GM12878 (cell line): ENCODE results near the gene GRIN2C. TPM values are rescaled to one million over a fixed set of nuclear protein-coding genes. Genes with fewer than 3 reads are reported as not detected.

Source experiments
- ATAC-seq: fragments of 200-7000 bp; cut with Tn5 transposase; 3 replicates; pipeline ENCODE4 v1.9.1; 2020; ENCODE audit warnings: mild to moderate bottlenecking, moderate library complexity
- BruUV-seq: library from RNA; stranded (reverse); fragments of 400-500 nt; replicated peaks from 2 replicates; lab custom pipeline; 2021; lab: Mats Ljungman, UMichigan
- CTCF ChIA-PET: fragments of 300-600 bp; sonication (Branson Sonifier 250); formaldehyde crosslinking; extraction: SDS; loops from one replicate; lab custom pipeline; 2021; ENCODE audit warnings: inconsistent platforms; lab: Yijun Ruan, JAX
- POLR2A ChIA-PET: fragments of 350-600 bp; formaldehyde crosslinking; extraction: SDS; loops from one replicate; lab custom pipeline; 2021; ENCODE audit warnings: inconsistent platforms; lab: Charles Lee
- RAD21 ChIA-PET: fragments of 300-600 bp; sonication (Branson Sonifier 250); formaldehyde crosslinking; loops from one replicate; lab custom pipeline; 2023; ENCODE audit warnings: antibody characterized with exemption; ENCODE audit not compliant: unreplicated experiment; lab: Charles Lee
- SMC1A ChIA-PET: fragments of 300-600 bp; sonication (Branson Sonifier 250); formaldehyde crosslinking; loops from one replicate; lab custom pipeline; 2023; ENCODE audit not compliant: unreplicated experiment, uncharacterized antibody; lab: Charles Lee
- DNase-seq: peaks from one replicate; pipeline ENCODE4 v3.0.0-alpha.2; 2011; ENCODE audit warnings: low read depth, low spot score
- FAIRE-seq: peaks from 3 replicates; lab custom pipeline; 2011; peaks lifted over from hg19 to GRCh38; lab: Jason Lieb, UNC
- H2AFZ ChIP-seq: 2 replicates; pipeline ENCODE4 v1.6.0; 2011; ENCODE audit warnings: low read depth, low read length, control low read depth; ENCODE audit not compliant: control insufficient read depth
- H3K27ac ChIP-seq: 2 replicates; pipeline ENCODE4 v1.5.1; 2011; ENCODE audit warnings: control low read depth; ENCODE audit not compliant: control insufficient read depth, insufficient read depth
- H3K27me3 ChIP-seq, 2 experiments: replicated peaks in 1 of 2; 2 replicates each; pipeline versions ENCODE4 v1.6.0 to v1.6.1; 2011; ENCODE audit warnings: low read length in 1 of 2; ENCODE audit not compliant: control insufficient read depth in 2 of 2, insufficient read depth in 2 of 2
- H3K36me3 ChIP-seq, 2 experiments: 2 replicates each; pipeline ENCODE4 v1.5.1; 2011; ENCODE audit warnings: low read length in 1 of 2; ENCODE audit not compliant: control insufficient read depth in 2 of 2, insufficient read depth in 2 of 2
- H3K4me1 ChIP-seq: 2 replicates; pipeline ENCODE4 v1.6.1; 2011; ENCODE audit warnings: mild to moderate bottlenecking, low read length, moderate library complexity, mixed read lengths; ENCODE audit not compliant: control insufficient read depth, insufficient read depth
- H3K4me2 ChIP-seq: 2 replicates; pipeline ENCODE4 v1.6.0; 2011; ENCODE audit warnings: control low read depth; ENCODE audit not compliant: control insufficient read depth, insufficient read depth
- H3K4me3 ChIP-seq: fragments of 200-600 bp; sonication (generic); 2 replicates; pipeline ENCODE4 v1.5.1; 2016
- H3K79me2 ChIP-seq: 2 replicates; pipeline ENCODE4 v1.6.0; 2011; ENCODE audit warnings: low read length; ENCODE audit not compliant: control insufficient read depth, insufficient read depth
- H3K9ac ChIP-seq: 2 replicates; pipeline ENCODE4 v1.8.0; 2011; ENCODE audit warnings: low read length, control low read depth, mixed read lengths; ENCODE audit not compliant: control insufficient read depth, insufficient read depth
- H3K9me3 ChIP-seq: replicated peaks from 3 replicates; pipeline ENCODE4 v1.5.1; 2011; ENCODE audit warnings: mild to moderate bottlenecking, low read length; ENCODE audit not compliant: control insufficient read depth, insufficient read depth
- H4K20me1 ChIP-seq: 2 replicates; pipeline ENCODE4 v1.6.0; 2011; ENCODE audit not compliant: control insufficient read depth, insufficient read depth
- BHLHE40 ChIP-seq, 2 experiments: fragments of 450-650 bp in 1 of 2; IDR thresholded peaks; 2 replicates each; pipeline ENCODE4 v1.6.1; 2011 to 2017; ENCODE audit warnings: low read depth in 2 of 2, borderline replicate concordance in 1 of 2, improper control_type of control experiment in 1 of 2, low read length in 1 of 2, mild to moderate bottlenecking in 1 of 2
- CEBPB ChIP-seq, 2 experiments: fragments of 150-350 bp in 1 of 2; IDR thresholded peaks; 2 replicates each; pipeline ENCODE4 v1.6.1; 2012 to 2014; ENCODE audit warnings: low read depth in 2 of 2, low read length in 2 of 2, borderline replicate concordance in 1 of 2, inconsistent platforms in 1 of 2
- FOS ChIP-seq: IDR thresholded peaks from 3 replicates; pipeline ENCODE4 v1.6.1; 2011; ENCODE audit warnings: borderline replicate concordance; ENCODE audit not compliant: insufficient read length; ENCODE audit errors: extremely low read depth
- LARP7 ChIP-seq: fragments of 450-650 bp; IDR thresholded peaks from 2 replicates; pipeline ENCODE4 v1.6.1; 2017; ENCODE audit warnings: mild to moderate bottlenecking
- NFYA ChIP-seq: IDR thresholded peaks from 2 replicates; pipeline ENCODE4 v1.6.1; 2011; ENCODE audit warnings: low read depth, mild to moderate bottlenecking, low read length, improper control_type of control experiment, borderline replicate concordance
- NR2C1 ChIP-seq: fragments of 450-650 bp; IDR thresholded peaks from 2 replicates; pipeline ENCODE4 v1.6.1; 2017; ENCODE audit warnings: antibody characterized with exemption, mild to moderate bottlenecking, moderate library complexity
- RB1 ChIP-seq: fragments of 450-650 bp; formaldehyde crosslinking; IDR thresholded peaks from 2 replicates; pipeline ENCODE4 v1.6.1; 2017; ENCODE audit warnings: mild to moderate bottlenecking, borderline replicate concordance
- RFX5 ChIP-seq: IDR thresholded peaks from 2 replicates; pipeline ENCODE4 v1.6.1; 2011; ENCODE audit warnings: low read depth, low read length, improper control_type of control experiment
- ZNF24 ChIP-seq: fragments of 450-650 bp; IDR thresholded peaks from 2 replicates; pipeline ENCODE4 v1.6.1; 2017; ENCODE audit warnings: antibody characterized with exemption, mild to moderate bottlenecking
- WGBS: methylation state at CpG from one replicate; pipeline ENCODE4 v1.1.6; 2016; ENCODE audit warnings: low lambda C conversion rate; ENCODE audit not compliant: insufficient replicate concordance, insufficient coverage; ENCODE audit errors: missing lambda C conversion rate; 5-methylcytosine and 5-hydroxymethylcytosine counted together
- in situ Hi-C: fragments of 300-500 bp; cut with MboI; formaldehyde crosslinking; loops from 9 replicates; pipeline ENCODE4 v1.14.3; 2018; ENCODE audit warnings: mixed read lengths
- intact Hi-C: fragments of 100-400 bp; cut with micrococcal nuclease; formaldehyde crosslinking; loops from one replicate; pipeline ENCODE4 v1.14.2; 2022; ENCODE audit not compliant: unreplicated experiment
- polyA plus RNA-seq, 11 experiments: library from polyadenylated mRNA; depleted of rRNA in 4 of 11; unstranded in 6 of 11; stranded (reverse) in 5 of 11; fragments of >200 nt; fragmentation: Nextera tagmentation in 4 of 11; fragmentation: Illumina TruSeq in 1 of 11; extraction: Ambion mirVana in 4 of 11; extraction: Trizol in 1 of 11; gene quantifications; 1 replicate in 1 of 11; 2 replicates in 10 of 11; pipeline versions ENCODE4 v1.2.1 to v1.2.3, GENCODE V29; 2011 to 2016; ENCODE audit warnings: inconsistent platforms in 2 of 11, missing spikeins in 2 of 11, low read depth in 1 of 11
- total RNA-seq, 4 experiments: library from RNA; depleted of rRNA in 3 of 4; stranded (reverse); fragments of >200 nt in 3 of 4; fragmentation: Illumina TruSeq in 1 of 4; extraction: Trizol in 1 of 4; gene quantifications; 2 replicates each; pipeline versions ENCODE4 v1.2.1 to v1.2.3, GENCODE V29; 2013 to 2021
- TF ChIP-seq, protein P1 (sequence below): IDR thresholded peaks from 2 replicates; pipeline ENCODE4 v1.6.1; 2011; ENCODE audit warnings: low read depth, mild to moderate bottlenecking, low read length, moderate library complexity, borderline replicate concordance; ENCODE audit errors: extremely low read depth

GRIN2C gene
- total and polyA plus RNA-seq, 10 of the 15 experiments (the other 5 are each of a cell fraction or from before 2014, with no cell fraction given), result 0.01 to 0.20 (median 0.11) TPM; not detected in 2

DNA sequence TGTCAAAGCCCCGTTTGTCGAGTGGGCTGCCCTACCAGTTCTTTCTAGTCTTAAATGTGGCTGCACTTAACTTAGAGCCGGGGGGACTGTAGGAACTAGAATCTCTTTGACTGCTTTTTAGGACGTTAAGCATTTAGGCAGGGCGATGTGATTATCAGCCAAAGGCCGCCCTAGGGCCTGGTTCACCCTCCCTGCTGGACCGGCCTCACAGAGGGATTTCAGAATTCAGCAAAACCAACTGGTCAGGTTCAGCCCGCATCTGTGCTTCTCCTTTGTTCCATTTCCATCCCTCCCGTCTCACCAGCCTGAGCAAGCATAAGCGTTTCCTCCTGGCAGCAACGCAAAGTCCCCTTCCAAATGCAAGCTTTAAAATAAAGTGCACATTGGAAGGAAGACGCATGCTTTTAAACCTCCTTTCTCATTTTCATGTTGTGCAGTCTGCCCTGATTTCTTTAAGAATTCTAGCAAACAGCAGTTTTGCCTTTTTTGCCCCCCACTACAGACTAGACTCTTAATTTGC lies 67.0 kb downstream of the GRIN2C start:
- Histone ChIP-seq H2AFZ (no peak overlapping the region), H3K27ac (no peak overlapping the region), H3K4me3 (no peak overlapping the region), H3K79me2 (no peaks in the 10 kb centered on the region), H3K4me2 (no peak overlapping the region), H3K4me1 (no peaks in the 10 kb centered on the region), H4K20me1 (peaks cover 4% of the 10 kb centered on the region), H3K9me3 (no peaks in the 10 kb centered on the region), H3K27me3 (no peaks in the 10 kb centered on the region), H3K36me3 (peaks cover 4 to 8% of the 10 kb centered on the region in 2 experiments; a peak in 3 of 4 replicates)
- intact Hi-C loops, result loop anchor here (5.0 kb wide), 1 partner anchor 165 kb away; no protein-coding TSS in a partner anchor
- ChIA-PET POLR2A (no interaction called here), CTCF (interaction anchor here (1.0 to 5.4 kb wide), 11 partner anchors 9 to 169 kb away, joined by 3 to 90 read pairs (median 9); partner anchors contain the start of genes NAT9 and RAB37), SMC1A (interaction anchor here (1.1 to 3.0 kb wide), 4 partner anchors 55 to 168 kb away, joined by 3 to 16 read pairs (median 6); partner anchors contain the start of gene RAB37), RAD21 (interaction anchor here (1.0 to 3.6 kb wide), 3 partner anchors 46 to 169 kb away, joined by 4 to 19 read pairs (median 6); no protein-coding TSS in a partner anchor)
- BruUV-seq, result no TSS peak
- DNase-seq (no peak), FAIRE-seq (no peak), ATAC-seq (no peak)
- in situ Hi-C loops, result loop anchor here (5.0 kb wide), 1 partner anchor 65 kb away; the partner anchor contains the start of gene GRIN2C
- WGBS, result 83% methylated on average over 12 of the region's 12 CpGs
- TF ChIP-seq ZNF24, result no peak
- TF ChIP-seq RB1, result no peak
- TF ChIP-seq RFX5, result no peak
- TF ChIP-seq, protein P1, sequence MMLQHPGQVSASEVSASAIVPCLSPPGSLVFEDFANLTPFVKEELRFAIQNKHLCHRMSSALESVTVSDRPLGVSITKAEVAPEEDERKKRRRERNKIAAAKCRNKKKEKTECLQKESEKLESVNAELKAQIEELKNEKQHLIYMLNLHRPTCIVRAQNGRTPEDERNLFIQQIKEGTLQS, result no peak
- no peak for TF ChIP-seq BHLHE40 (IDR thresholded peaks at IDR 0.05; ENCODE audit: borderline replicate concordance in 1 of 2, low read depth in 2 of 2, low read length in 1 of 2)
- TF ChIP-seq NFYA, result no peak
- TF ChIP-seq NR2C1, result no peak
- TF ChIP-seq CEBPB (IDR thresholded peaks at IDR 0.05; ENCODE audit: borderline replicate concordance in 1 of 2, low read depth in 2 of 2, low read length in 2 of 2), result no peak
- TF ChIP-seq LARP7, result no peak
- TF ChIP-seq FOS, result no peak
- TF ChIP-seq, all 136 proteins: peak for 0
- no peak overlapping the region for H3K9ac ChIP-seq

Other genes with a start within 250 kb of the GRIN2C start
Only the 7 nearest of the 16 such genes appear.
- 24.7 and 27.4 TPM in 2 replicates for gene NHERF1, start 111.3 kb downstream of the GRIN2C start, total RNA-seq (2014; rRNA removed)
- gene NHERF1, start 111.3 kb downstream of the GRIN2C start, total RNA-seq (2014; rRNA removed; fragmentation: Illumina TruSeq; extraction: Trizol), result 21.5 and 23.5 TPM in 2 replicates
- 52.9 and 53.2 TPM in 2 replicates for gene NHERF1, start 111.3 kb downstream of the GRIN2C start, total RNA-seq (2021)
- 35.4 and 61.6 TPM in 2 replicates for gene NHERF1, start 111.3 kb downstream of the GRIN2C start, polyA plus RNA-seq (2011; rRNA removed)
- gene NHERF1, start 111.3 kb downstream of the GRIN2C start, polyA plus RNA-seq (2014; fragmentation: Illumina TruSeq; extraction: Trizol), result 21.5 and 39.2 TPM in 2 replicates
- gene NHERF1, start 111.3 kb downstream of the GRIN2C start, polyA plus RNA-seq (2014; fragmentation: Nextera tagmentation; extraction: Ambion mirVana), result 10 to 100 TPM; 13.4 to 14.3 TPM
- 38.8 and 41.3 TPM in 2 replicates for gene NHERF1, start 111.3 kb downstream of the GRIN2C start, polyA plus RNA-seq (2014; rRNA removed)
- 10 to 100 TPM; 57.3 to 61.2 TPM for gene NHERF1, start 111.3 kb downstream of the GRIN2C start, polyA plus RNA-seq (2016; fragmentation: Nextera tagmentation; extraction: Ambion mirVana)
- gene NAT9, start 83.5 kb downstream of the GRIN2C start, total RNA-seq (2014; rRNA removed), result 16.3 and 16.7 TPM in 2 replicates
- 27.5 and 28.0 TPM in 2 replicates for gene NAT9, start 83.5 kb downstream of the GRIN2C start, total RNA-seq (2014; rRNA removed; fragmentation: Illumina TruSeq; extraction: Trizol)
- gene NAT9, start 83.5 kb downstream of the GRIN2C start, total RNA-seq (2021), result 44.8 and 45.3 TPM in 2 replicates
- 23.2 and 26.7 TPM in 2 replicates for gene NAT9, start 83.5 kb downstream of the GRIN2C start, polyA plus RNA-seq (2011; rRNA removed)
- gene NAT9, start 83.5 kb downstream of the GRIN2C start, polyA plus RNA-seq (2014; fragmentation: Illumina TruSeq; extraction: Trizol), result 17.9 and 26.4 TPM in 2 replicates
- 1 to 10 TPM; 3.5 to 4.5 TPM for gene NAT9, start 83.5 kb downstream of the GRIN2C start, polyA plus RNA-seq (2014; fragmentation: Nextera tagmentation; extraction: Ambion mirVana)
- 43.2 and 46.4 TPM in 2 replicates for gene NAT9, start 83.5 kb downstream of the GRIN2C start, polyA plus RNA-seq (2014; rRNA removed)
- 10 to 100 TPM; 33.9 to 36.4 TPM for gene NAT9, start 83.5 kb downstream of the GRIN2C start, polyA plus RNA-seq (2016; fragmentation: Nextera tagmentation; extraction: Ambion mirVana)
- gene FDXR, start 13.1 kb upstream of the GRIN2C start, total RNA-seq (2014; rRNA removed), result 54.4 and 58.5 TPM in 2 replicates
- 19.8 and 21.1 TPM in 2 replicates for gene FDXR, start 13.1 kb upstream of the GRIN2C start, total RNA-seq (2014; rRNA removed; fragmentation: Illumina TruSeq; extraction: Trizol)
- gene FDXR, start 13.1 kb upstream of the GRIN2C start, total RNA-seq (2021), result 62.0 and 66.2 TPM in 2 replicates
- gene FDXR, start 13.1 kb upstream of the GRIN2C start, polyA plus RNA-seq (2011; rRNA removed), result 21.1 and 42.9 TPM in 2 replicates
- gene FDXR, start 13.1 kb upstream of the GRIN2C start, polyA plus RNA-seq (2014; fragmentation: Illumina TruSeq; extraction: Trizol), result 1.4 and 8.6 TPM in 2 replicates
- gene FDXR, start 13.1 kb upstream of the GRIN2C start, polyA plus RNA-seq (2014; fragmentation: Nextera tagmentation; extraction: Ambion mirVana), result 1 to 10 TPM in 1 of 2 experiments, under 1 TPM in 1; 0.85 to 5.4 TPM
- gene FDXR, start 13.1 kb upstream of the GRIN2C start, polyA plus RNA-seq (2014; rRNA removed), result 53.4 and 65.5 TPM in 2 replicates
- 100 to 1,000 TPM; 140 to 162 TPM for gene FDXR, start 13.1 kb upstream of the GRIN2C start, polyA plus RNA-seq (2016; fragmentation: Nextera tagmentation; extraction: Ambion mirVana)
- gene FADS6, start 33.7 kb upstream of the GRIN2C start, total RNA-seq (2014; rRNA removed), result not detected in 2 replicates
- gene FADS6, start 33.7 kb upstream of the GRIN2C start, total RNA-seq (2014; rRNA removed; fragmentation: Illumina TruSeq; extraction: Trizol), result not detected in 2 replicates
- not detected in 2 replicates for gene FADS6, start 33.7 kb upstream of the GRIN2C start, total RNA-seq (2021)
- not detected in 2 replicates for gene FADS6, start 33.7 kb upstream of the GRIN2C start, polyA plus RNA-seq (2011; rRNA removed)
- gene FADS6, start 33.7 kb upstream of the GRIN2C start, polyA plus RNA-seq (2014; fragmentation: Illumina TruSeq; extraction: Trizol), result not detected in 2 replicates
- not detected for gene FADS6, start 33.7 kb upstream of the GRIN2C start, polyA plus RNA-seq (2014; fragmentation: Nextera tagmentation; extraction: Ambion mirVana)
- not detected in 2 replicates for gene FADS6, start 33.7 kb upstream of the GRIN2C start, polyA plus RNA-seq (2014; rRNA removed)
- gene FADS6, start 33.7 kb upstream of the GRIN2C start, polyA plus RNA-seq (2016; fragmentation: Nextera tagmentation; extraction: Ambion mirVana), result not detected
- gene USH1G, start 63.4 kb upstream of the GRIN2C start, total RNA-seq (2014; rRNA removed), result 0.11 TPM in 1 of 2 replicates, not detected in the other
- gene USH1G, start 63.4 kb upstream of the GRIN2C start, total RNA-seq (2014; rRNA removed; fragmentation: Illumina TruSeq; extraction: Trizol), result not detected in 2 replicates
- gene USH1G, start 63.4 kb upstream of the GRIN2C start, total RNA-seq (2021), result 0.05 TPM in 1 of 2 replicates, not detected in the other
- gene USH1G, start 63.4 kb upstream of the GRIN2C start, polyA plus RNA-seq (2011; rRNA removed), result 0.22 and 0.62 TPM in 2 replicates
- gene USH1G, start 63.4 kb upstream of the GRIN2C start, polyA plus RNA-seq (2014; fragmentation: Illumina TruSeq; extraction: Trizol), result not detected in 2 replicates
- not detected for gene USH1G, start 63.4 kb upstream of the GRIN2C start, polyA plus RNA-seq (2014; fragmentation: Nextera tagmentation; extraction: Ambion mirVana)
- gene USH1G, start 63.4 kb upstream of the GRIN2C start, polyA plus RNA-seq (2014; rRNA removed), result not detected in 2 replicates
- gene USH1G, start 63.4 kb upstream of the GRIN2C start, polyA plus RNA-seq (2016; fragmentation: Nextera tagmentation; extraction: Ambion mirVana), result under 1 TPM in 1 of 2 experiments, not detected in 1; 0.09 TPM
- not detected in 2 replicates for gene OTOP2, start 64.4 kb upstream of the GRIN2C start, total RNA-seq (2014; rRNA removed)
- gene OTOP2, start 64.4 kb upstream of the GRIN2C start, total RNA-seq (2014; rRNA removed; fragmentation: Illumina TruSeq; extraction: Trizol), result not detected in 2 replicates
- gene OTOP2, start 64.4 kb upstream of the GRIN2C start, total RNA-seq (2021), result not detected in 2 replicates
- not detected in 2 replicates for gene OTOP2, start 64.4 kb upstream of the GRIN2C start, polyA plus RNA-seq (2011; rRNA removed)
- gene OTOP2, start 64.4 kb upstream of the GRIN2C start, polyA plus RNA-seq (2014; fragmentation: Illumina TruSeq; extraction: Trizol), result not detected in 2 replicates
- gene OTOP2, start 64.4 kb upstream of the GRIN2C start, polyA plus RNA-seq (2014; fragmentation: Nextera tagmentation; extraction: Ambion mirVana), result not detected
- gene OTOP2, start 64.4 kb upstream of the GRIN2C start, polyA plus RNA-seq (2014; rRNA removed), result not detected in 2 replicates
- gene OTOP2, start 64.4 kb upstream of the GRIN2C start, polyA plus RNA-seq (2016; fragmentation: Nextera tagmentation; extraction: Ambion mirVana), result not detected
- gene OTOP3, start 76.0 kb upstream of the GRIN2C start, total RNA-seq (2014; rRNA removed), result not detected in 2 replicates
- not detected in 2 replicates for gene OTOP3, start 76.0 kb upstream of the GRIN2C start, total RNA-seq (2014; rRNA removed; fragmentation: Illumina TruSeq; extraction: Trizol)
- gene OTOP3, start 76.0 kb upstream of the GRIN2C start, total RNA-seq (2021), result not detected in 2 replicates
- gene OTOP3, start 76.0 kb upstream of the GRIN2C start, polyA plus RNA-seq (2011; rRNA removed), result 0.03 TPM in 1 of 2 replicates, not detected in the other
- gene OTOP3, start 76.0 kb upstream of the GRIN2C start, polyA plus RNA-seq (2014; fragmentation: Illumina TruSeq; extraction: Trizol), result not detected in 2 replicates
- not detected for gene OTOP3, start 76.0 kb upstream of the GRIN2C start, polyA plus RNA-seq (2014; fragmentation: Nextera tagmentation; extraction: Ambion mirVana)
- 0.06 TPM in 1 of 2 replicates, not detected in the other for gene OTOP3, start 76.0 kb upstream of the GRIN2C start, polyA plus RNA-seq (2014; rRNA removed)
- gene OTOP3, start 76.0 kb upstream of the GRIN2C start, polyA plus RNA-seq (2016; fragmentation: Nextera tagmentation; extraction: Ambion mirVana), result not detected